ENCODE results near the gene GALM.
"Not testable (repeated sequence)": the region's sequence is repeated elsewhere in the genome, so short reads cannot be mapped to it uniquely, and the experiment has no call there.

Gene GALM

GRCh38 chr2:38711558-38711957 is 45.6 kb downstream of the GALM start:
- Histone ChIP-seq H3K9me3 (no peaks in the 10 kb centered on the region), H3K4me1 (no peaks in the 10 kb centered on the region), H3K27me3 (no peaks in the 10 kb centered on the region), H3K36me3 (no peaks in the 10 kb centered on the region; the same call in 1 of the 2 replicates), H3K4me3 (ENCODE audit: low read depth, low read length) (no peak overlapping the region)
- no peak for TF ChIP-seq CTCF (IDR thresholded peaks at IDR 0.05; ENCODE audit: low read depth, low read length)
- no peak for DNase-seq

GRCh38 chr2:38712413-38712812 is 46.5 kb downstream of the GALM start:
- Histone ChIP-seq H3K4me1 (no peaks in the 10 kb centered on the region), H3K36me3 (no peaks in the 10 kb centered on the region; the same call in 1 of the 2 replicates), H3K9me3 (no peaks in the 10 kb centered on the region), H3K4me3 (ENCODE audit: low read depth, low read length) (no peak overlapping the region), H3K27me3 (no peaks in the 10 kb centered on the region)
- DNase-seq, result no peak
- TF ChIP-seq CTCF (IDR thresholded peaks at IDR 0.05; ENCODE audit: low read depth, low read length), result no peak

- DNase-seq, result no peak
- H3K36me3 ChIP-seq, result no peaks in the 10 kb centered on the region; the same call in 1 of the 2 replicates
- H3K27me3 ChIP-seq, result no peaks in the 10 kb centered on the region
- H3K4me3 ChIP-seq (ENCODE audit: low read depth, low read length), result no peak overlapping the region
- H3K4me1 ChIP-seq, result no peaks in the 10 kb centered on the region
- TF ChIP-seq CTCF (IDR thresholded peaks at IDR 0.05; ENCODE audit: low read depth, low read length), result no peak
- no peaks in the 10 kb centered on the region for H3K9me3 ChIP-seq
Observed at GRCh38 chr2:38712871-38713270, 47.0 kb downstream of the GALM start.

- TF ChIP-seq CTCF (IDR thresholded peaks at IDR 0.05; ENCODE audit: low read depth, low read length), result no peak
- Histone ChIP-seq H3K4me1 (no peaks in the 10 kb centered on the region), H3K36me3 (no peaks in the 10 kb centered on the region; the same call in 1 of the 2 replicates), H3K4me3 (ENCODE audit: low read depth, low read length) (no peak overlapping the region), H3K27me3 (no peaks in the 10 kb centered on the region), H3K9me3 (no peaks in the 10 kb centered on the region)
- no peak for DNase-seq
Observed at GRCh38 chr2:38713338-38713737, 47.4 kb downstream of the GALM start.

- not testable (repeated sequence) for H3K9me3 ChIP-seq; H3K36me3 ChIP-seq; DNase-seq; H3K4me3 ChIP-seq (ENCODE audit: low read depth, low read length); H3K27me3 ChIP-seq; H3K4me1 ChIP-seq
Observed at GRCh38 chr2:38714941-38715340, 49.0 kb downstream of the GALM start.

- Histone ChIP-seq H3K4me3 (ENCODE audit: low read depth, low read length) (no peak overlapping the region), H3K27me3 (no peaks in the 10 kb centered on the region), H3K36me3 (peaks cover 3% of the 10 kb centered on the region; the same call in 1 of the 2 replicates), H3K4me1 (no peaks in the 10 kb centered on the region), H3K9me3 (no peaks in the 10 kb centered on the region)
- DNase-seq, result no peak
- TF ChIP-seq CTCF (IDR thresholded peaks at IDR 0.05; ENCODE audit: low read depth, low read length), result no peak
Observed at GRCh38 chr2:38716185-38716584, 50.3 kb downstream of the GALM start.

- no peak overlapping the region for H3K4me3 ChIP-seq (ENCODE audit: low read depth, low read length)
- 0 out of 2 replicates have a peak, but pooled peaks cover 3% of the 10 kb centered on the region for H3K36me3 ChIP-seq
- DNase-seq, result no peak
- H3K9me3 ChIP-seq, result no peaks in the 10 kb centered on the region
- TF ChIP-seq CTCF (IDR thresholded peaks at IDR 0.05; ENCODE audit: low read depth, low read length), result no peak
- H3K4me1 ChIP-seq, result no peaks in the 10 kb centered on the region
- H3K27me3 ChIP-seq, result no peaks in the 10 kb centered on the region
Observed at GRCh38 chr2:38718601-38719000, 52.7 kb downstream of the GALM start.
